Effector CD4-positive, alpha-beta T cell (primary cell): ENCODE results near the gene RAD50.

Experiments used
- DNase-seq: peaks from one replicate; pipeline ENCODE4 v3.0.0-alpha.2; 2020

The RAD50 gene

GRCh38 chr5:132637241-132637640, 80.5 kb downstream of the RAD50 start:
- DNase-seq: no peak

GRCh38 chr5:132639706-132640130, 82.9 kb downstream of the RAD50 start:
- DNase-seq: no peak

GRCh38 chr5:132640613-132641012, 83.8 kb downstream of the RAD50 start:
- no peak for DNase-seq

- DNase-seq: no peak
Measured at GRCh38 chr5:132641241-132641723, 84.5 kb downstream of the RAD50 start.

- no peak for DNase-seq
Measured at GRCh38 chr5:132641841-132642240, 85.1 kb downstream of the RAD50 start.

GRCh38 chr5:132644177-132644576, 87.4 kb downstream of the RAD50 start:
- DNase-seq: no peak

- DNase-seq: no peak
Measured at GRCh38 chr5:132646583-132647266, 89.9 kb downstream of the RAD50 start.

GRCh38 chr5:132647473-132647872, 90.7 kb downstream of the RAD50 start:
- DNase-seq: no peak

- no peak for DNase-seq
Measured at GRCh38 chr5:132648355-132648754, 91.6 kb downstream of the RAD50 start.

GRCh38 chr5:132651838-132652469, 95.2 kb downstream of the RAD50 start:
- no peak for DNase-seq

- no peak for DNase-seq
Measured at GRCh38 chr5:132653716-132654115, 96.9 kb downstream of the RAD50 start.

GRCh38 chr5:132655821-132656773, 99.3 kb downstream of the RAD50 start:
- no peak for DNase-seq

- DNase-seq: no peak
Measured at GRCh38 chr5:132656774-132657355, 100.1 kb downstream of the RAD50 start.

- no peak for DNase-seq
Measured at GRCh38 chr5:132657676-132658380, 101.1 kb downstream of the RAD50 start, which contains the start of gene IL13. IL13 (plus strand) TSS chr5:132658173; CDS start chr5:132658187, 14 bp downstream.

- no peak for DNase-seq
Measured at GRCh38 chr5:132658381-132659302, 101.9 kb downstream of the RAD50 start.

GRCh38 chr5:132659598-132660493, 103.1 kb downstream of the RAD50 start:
- no peak for DNase-seq

GRCh38 chr5:132661231-132662003, 104.6 kb downstream of the RAD50 start:
- no peak for DNase-seq

- no peak for DNase-seq
Measured at GRCh38 chr5:132662004-132662401, 105.2 kb downstream of the RAD50 start.
